ENCODE data around the gene RHOJ. TPM values are rescaled to one million over a fixed set of nuclear protein-coding genes. Genes with fewer than 3 reads are reported as not detected.
"Not testable (repeated sequence)": the region's sequence is repeated elsewhere in the genome, so short reads cannot be mapped to it uniquely, and the experiment has no call there.

Gene RHOJ
- total RNA-seq = 13.3 TPM
- long read RNA-seq, partial matches to known transcripts = 1 of 5 reads
- long read RNA-seq, other reads (novel, unspliced or antisense) = 4 of 5 reads

DNA sequence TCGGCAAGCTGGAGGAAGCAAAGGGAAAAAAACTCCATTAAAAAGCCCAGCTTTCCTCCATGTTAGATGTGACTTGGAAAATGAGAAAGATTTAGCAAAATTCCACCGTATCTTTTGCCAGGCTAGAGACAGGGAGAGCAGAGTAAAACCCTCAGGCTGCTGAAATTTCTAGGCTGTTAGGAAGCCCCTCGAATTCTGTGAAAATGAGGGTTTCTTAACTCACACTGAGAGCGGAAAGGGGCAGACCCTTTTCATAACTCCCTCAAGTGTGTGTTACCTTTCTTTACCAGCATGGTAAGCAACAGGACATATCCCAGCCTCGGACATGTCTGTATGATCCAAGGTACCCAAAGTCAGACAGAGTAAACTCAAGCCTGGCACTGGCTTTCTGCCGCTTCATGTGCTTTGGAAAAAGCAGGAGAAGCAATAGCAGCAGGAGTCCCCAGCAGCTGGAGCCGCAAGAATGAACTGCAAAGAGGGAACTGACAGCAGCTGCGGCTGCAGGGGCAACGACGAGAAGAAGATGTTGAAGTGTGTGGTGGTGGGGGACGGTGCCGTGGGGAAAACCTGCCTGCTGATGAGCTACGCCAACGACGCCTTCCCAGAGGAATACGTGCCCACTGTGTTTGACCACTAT, at the start of gene RHOJ:
Gene RHOJ (plus strand): TSS at position 37 of the 637 bp plus-strand sequence. CDS start 427 bp downstream, at position 464.
- intact Hi-C loops (cut with micrococcal nuclease) = no loop called here
- DNase-seq = peak; percentile 33

DNA sequence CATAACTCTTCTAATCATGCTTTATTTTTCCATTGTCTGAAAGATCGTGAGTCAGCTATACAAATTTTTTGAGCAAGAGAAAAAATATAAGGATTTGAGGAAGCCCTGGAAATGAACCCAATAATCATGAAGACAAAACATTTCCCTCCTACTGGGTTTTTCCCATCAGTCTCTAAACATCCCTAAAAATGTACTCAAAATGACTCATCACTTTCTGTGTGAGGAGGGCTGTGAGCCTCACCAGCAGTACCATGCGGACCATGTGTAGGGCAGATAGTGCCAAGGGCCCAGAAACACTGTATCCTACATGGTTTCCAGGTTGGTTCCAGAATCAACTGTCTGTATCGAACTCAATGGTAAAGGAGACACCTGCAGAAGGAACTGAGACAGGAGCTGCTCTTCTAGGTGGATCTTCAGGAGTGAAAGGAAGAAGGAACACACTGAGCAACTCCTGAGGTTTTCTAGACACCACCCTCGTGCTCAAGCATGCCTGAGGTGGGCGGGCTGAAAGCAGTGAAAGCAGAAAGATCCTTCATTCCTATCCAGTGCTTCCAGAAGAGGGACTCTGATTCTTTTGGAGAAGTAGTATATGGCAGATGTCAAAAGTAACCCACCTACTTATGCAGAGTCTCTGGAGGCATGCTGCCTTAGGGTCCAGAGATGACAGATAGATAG, 48.6 kb upstream of the RHOJ start:
- no peak for DNase-seq
- intact Hi-C loops (cut with micrococcal nuclease) = no loop called here
- ATAC-seq = no peak

More for the DNA sequence above, at the start of gene RHOJ:
- peak; percentile 27 for ATAC-seq

DNA sequence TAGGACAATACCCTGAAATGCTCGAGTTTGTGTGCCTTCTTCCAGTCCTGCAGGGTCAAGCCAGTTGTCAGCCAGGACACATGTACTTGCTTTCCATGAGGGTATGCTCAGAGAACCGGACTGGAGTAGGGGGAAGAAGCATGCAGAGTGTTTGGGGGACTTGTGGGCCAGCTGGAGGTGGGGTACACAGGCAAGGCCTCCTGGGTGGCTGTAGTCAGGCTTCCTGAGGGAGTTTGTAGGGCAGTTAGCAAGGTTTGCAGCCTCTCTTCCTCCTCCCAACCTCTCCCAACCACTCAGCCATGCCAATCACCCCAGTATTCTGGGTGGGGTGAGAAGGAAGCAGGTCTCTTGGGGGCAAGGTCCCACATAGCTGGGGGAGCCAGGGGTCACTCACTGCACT, 47.0 kb upstream of the RHOJ start:
- intact Hi-C loops (cut with micrococcal nuclease) = no loop called here
- DNase-seq = no peak
- no peak for ATAC-seq

DNA sequence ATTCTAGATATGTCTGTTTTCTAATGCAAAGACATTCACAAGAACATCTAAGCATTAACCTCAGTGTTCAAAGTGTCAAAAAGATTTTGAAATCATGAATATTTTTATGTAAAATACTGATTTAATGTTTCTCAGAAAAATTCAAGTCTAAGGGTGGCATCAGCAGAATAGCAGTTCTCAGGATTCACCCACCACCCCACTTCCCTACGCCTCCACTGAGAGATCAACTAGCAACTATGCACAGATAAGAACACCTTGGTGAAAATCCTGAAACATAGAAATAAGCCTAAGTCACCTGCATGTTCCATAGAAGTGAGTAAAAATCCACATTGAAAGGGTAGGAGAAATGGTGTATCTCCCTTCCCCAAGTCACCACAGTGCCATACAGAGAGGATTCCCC, 40.9 kb upstream of the RHOJ start:
- intact Hi-C loops (cut with micrococcal nuclease) = no loop called here
- ATAC-seq (no peak), DNase-seq (no peak)

DNA sequence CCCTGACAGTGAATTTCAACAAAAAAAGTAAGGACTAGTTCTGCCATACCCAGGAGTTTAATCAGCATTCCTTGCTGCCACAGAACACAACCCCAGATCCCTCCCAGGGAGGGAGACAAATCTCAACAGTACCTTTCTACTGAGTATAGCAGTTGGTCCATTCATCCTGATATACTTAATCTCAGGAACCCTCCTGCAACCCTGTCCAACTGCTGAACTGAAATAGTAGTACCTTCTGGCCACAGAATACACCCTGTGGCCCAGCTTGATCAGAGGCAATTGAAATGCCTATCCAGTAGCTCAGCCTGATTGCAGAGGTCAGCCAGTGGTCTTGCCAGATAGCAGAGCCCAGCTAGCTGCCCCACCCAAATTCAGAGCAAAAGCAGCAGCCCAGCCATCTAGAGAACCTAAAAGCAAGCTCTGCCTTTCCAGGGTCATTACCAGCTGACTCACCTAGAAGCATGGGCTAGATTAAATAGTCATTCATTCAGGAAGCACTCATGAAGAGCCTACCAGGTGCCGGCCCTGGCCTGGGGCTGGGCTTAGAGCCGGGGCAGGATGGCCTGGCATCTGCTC, 40.0 kb upstream of the RHOJ start:
- DNase-seq (no peak), ATAC-seq (no peak)

DNA sequence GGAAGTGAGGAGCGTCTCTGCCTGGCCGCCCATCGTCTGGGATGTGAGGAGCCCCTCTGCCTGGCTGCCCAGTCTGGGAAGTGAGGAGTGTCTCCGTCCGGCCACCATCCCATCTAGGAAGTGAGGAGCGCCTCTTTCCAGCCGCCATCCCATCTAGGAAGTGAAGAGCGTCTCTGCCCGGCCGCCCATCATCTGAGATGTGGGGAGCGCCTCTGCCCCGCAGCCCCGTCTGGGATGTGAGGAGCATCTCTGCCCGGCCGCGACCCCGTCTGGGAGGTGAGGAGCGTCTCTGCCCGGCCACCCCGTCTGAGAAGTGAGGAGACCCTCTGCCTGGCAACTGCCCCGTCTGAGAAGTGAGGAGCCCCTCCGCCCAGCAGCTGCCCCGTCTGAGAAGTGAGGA, 39.0 kb upstream of the RHOJ start:
- DNase-seq; intact Hi-C loops (cut with micrococcal nuclease); ATAC-seq: not testable (repeated sequence)

More for the DNA sequence above, 40.0 kb upstream of the RHOJ start:
- intact Hi-C loops (cut with micrococcal nuclease) = no loop called here

DNA sequence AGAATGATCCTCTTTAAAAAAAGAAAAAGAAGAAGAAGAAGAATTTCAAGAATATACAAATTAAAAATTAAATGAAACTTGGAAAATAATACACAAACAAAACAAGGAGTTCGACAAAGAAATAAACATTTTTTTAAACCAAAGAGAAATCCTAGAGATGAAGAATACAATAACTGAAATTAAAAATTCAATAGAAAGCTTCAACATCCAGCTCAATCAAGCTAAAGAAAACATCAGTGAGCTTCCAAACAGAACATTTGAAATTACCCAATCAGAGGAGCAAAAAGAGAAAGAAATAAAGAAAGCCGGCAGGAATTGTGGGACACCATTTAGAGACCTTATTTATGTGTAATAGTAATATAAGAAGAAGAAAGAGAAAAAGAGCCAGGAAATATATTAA, 37.2 kb upstream of the RHOJ start:
- no peak for DNase-seq
- intact Hi-C loops (cut with micrococcal nuclease) = no loop called here
- ATAC-seq = no peak

DNA sequence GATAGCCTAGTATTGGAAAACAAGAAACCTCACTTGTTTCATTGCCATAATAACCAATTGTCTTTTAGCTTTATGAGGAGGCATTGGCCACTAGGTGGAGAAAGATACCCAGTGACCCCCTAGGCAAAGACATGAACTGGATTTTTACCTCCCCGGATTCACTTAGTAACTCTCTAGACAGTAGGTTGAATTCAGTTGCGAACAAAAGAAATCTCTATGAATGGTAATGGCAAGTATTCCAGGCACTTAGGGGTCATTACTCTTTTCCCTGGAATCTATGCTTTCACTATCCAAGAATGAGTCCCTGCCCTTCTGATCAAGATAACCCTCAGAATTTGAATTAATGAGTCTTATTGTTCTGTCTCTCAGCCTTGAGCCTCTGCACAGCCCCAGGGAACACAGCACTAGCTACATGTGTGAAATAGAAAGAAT, 29.5 kb upstream of the RHOJ start:
- intact Hi-C loops (cut with micrococcal nuclease) = loop anchor here (2.0 kb wide), 1 partner anchor 102 kb away; no protein-coding TSS in a partner anchor
- DNase-seq = no peak
- peak; percentile 74 for ATAC-seq

DNA sequence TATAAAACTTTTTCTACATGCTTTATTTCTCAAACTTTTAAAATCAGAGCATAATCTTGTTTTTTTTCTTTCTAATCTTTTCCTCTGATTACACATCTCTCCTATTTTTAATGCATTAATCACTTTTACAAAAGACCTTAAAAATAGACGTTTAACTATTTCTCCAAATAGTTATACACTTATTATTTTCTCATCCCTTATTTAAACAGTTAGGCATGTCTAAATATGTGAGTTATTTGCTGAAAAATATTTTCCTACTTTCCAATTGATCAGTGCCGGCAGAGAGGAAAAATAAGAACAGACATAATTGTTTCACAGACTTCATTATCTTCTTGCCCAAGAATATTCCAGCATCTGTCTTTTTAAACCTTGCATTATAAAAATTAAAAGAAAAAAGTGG, 28.7 kb upstream of the RHOJ start:
- DNase-seq (no peak), ATAC-seq (no peak)
- intact Hi-C loops (cut with micrococcal nuclease) = loop anchor here (2.0 kb wide), 1 partner anchor 101 kb away; no protein-coding TSS in a partner anchor

DNA sequence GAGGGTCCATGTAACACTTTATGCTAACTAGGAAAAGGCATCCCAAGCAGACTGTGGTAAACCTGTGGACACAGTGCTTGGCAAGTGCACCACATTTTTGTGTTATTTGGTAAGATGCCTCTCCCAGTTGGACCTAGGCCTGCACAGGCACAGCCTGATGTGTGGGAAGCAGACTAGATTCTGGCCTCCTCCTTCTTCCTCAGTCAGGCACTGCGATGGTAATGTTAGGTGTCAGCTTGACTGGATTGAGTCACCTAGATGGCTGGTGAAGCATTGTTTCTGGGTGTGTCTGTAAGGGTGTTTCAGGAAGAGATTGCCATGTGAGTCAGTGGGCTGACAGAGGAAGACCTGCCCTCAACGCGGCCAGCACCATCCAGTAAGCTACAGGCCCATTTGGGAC, 25.3 kb upstream of the RHOJ start:
- no peak for DNase-seq
- intact Hi-C loops (cut with micrococcal nuclease) = no loop called here
- peak; percentile 45 for ATAC-seq

DNA sequence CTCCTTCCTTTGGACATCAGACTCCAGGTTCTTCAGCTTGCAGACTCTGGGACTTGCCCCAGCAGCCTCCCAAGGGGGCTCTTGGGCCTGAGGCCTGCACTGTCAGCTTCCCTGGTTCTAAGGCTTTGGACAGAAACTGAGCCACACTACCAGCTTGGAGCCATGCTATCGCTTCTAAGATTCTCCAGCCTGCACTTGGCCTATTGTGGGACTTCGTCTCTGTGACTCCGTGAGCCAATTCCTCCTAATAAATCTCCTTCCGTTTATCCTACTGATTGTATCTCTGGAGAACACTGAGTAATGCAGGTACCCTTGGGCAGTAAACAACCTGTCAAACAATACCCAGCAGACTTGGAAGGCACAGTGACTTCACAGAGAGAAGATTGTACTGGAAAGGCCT, 24.9 kb upstream of the RHOJ start:
- ATAC-seq (peak; percentile 69), DNase-seq (peak; percentile 46)
- intact Hi-C loops (cut with micrococcal nuclease) = no loop called here

DNA sequence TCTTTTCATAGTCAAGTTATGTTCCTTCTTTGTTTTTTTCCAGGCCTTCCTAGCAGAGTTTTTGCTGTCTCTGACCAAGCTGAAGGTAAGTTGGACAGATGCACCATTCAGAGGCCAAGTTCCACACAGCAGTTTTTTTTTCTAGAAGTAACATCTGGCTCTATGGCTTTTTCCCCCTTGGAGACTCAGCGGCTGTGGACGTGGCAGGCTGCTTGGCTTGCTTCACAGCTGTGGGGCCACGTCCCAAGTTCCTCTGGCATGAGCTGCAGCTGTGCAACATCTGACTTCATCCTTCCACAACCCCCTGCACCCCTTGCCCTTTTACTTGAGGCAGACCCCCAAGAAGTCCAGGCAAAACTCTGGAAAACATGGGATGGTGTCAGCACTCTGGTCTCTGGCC, 24.2 kb upstream of the RHOJ start:
- DNase-seq (peak; percentile 64), ATAC-seq (peak; percentile 89)
- intact Hi-C loops (cut with micrococcal nuclease) = no loop called here

DNA sequence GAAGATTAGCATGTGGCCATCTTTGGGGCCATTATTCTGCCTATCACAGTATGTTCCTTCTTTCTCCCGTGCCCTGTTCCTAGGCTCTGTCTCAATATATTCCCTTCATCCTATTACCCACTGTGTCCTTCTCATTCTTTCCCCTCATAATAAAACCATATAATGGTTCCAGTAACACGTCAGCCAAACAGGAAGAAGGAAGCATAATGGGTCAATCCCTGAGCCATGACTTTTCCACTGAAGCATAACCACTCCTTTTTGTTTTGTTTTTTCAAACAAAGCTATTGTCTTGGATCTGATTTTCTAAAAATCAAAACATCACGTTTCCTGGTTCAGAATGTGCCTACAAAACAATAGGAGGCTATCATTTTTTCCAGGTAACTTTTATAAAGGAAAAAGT, 21.3 kb upstream of the RHOJ start:
- DNase-seq (no peak), ATAC-seq (no peak)
- intact Hi-C loops (cut with micrococcal nuclease) = no loop called here

DNA sequence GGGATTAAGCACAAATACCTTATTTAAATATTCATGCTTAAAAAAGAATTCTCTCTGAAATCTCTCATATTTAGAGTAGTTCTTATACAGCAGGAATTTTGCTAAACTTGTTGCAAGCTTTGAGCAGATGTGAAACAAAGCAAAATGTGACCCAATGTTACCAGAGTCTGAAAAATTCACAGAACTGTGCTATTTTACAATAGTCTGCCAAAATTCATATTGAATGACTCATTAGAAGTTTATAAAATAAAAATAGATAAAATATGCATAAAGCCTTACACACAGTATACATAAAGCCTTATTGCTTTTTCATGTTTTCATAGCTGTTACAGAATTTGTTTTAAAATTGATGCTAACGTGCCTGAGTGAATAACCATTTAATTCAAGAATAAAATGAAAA, 17.8 kb upstream of the RHOJ start:
- no peak for ATAC-seq
- no peak for DNase-seq
- intact Hi-C loops (cut with micrococcal nuclease) = no loop called here

DNA sequence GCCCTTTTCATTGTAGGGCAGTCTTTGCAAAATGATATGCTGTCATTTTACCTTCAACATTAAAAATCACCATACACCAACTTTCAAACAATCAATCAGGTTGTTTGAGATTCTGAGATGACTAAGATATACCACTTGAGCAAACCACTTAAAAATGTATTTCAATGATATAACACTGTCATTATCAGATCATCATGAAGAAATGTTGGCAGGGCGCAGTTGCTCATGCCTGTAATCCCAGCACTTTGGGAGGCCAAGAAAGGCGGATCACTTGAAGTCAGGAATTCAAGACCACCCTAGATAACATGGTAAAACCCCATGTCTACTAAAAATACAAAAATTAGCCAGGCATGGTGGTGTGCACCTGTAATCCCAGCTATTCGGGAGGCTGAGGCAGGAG, 13.0 kb upstream of the RHOJ start:
- no peak for ATAC-seq
- intact Hi-C loops (cut with micrococcal nuclease) = no loop called here
- DNase-seq = no peak

DNA sequence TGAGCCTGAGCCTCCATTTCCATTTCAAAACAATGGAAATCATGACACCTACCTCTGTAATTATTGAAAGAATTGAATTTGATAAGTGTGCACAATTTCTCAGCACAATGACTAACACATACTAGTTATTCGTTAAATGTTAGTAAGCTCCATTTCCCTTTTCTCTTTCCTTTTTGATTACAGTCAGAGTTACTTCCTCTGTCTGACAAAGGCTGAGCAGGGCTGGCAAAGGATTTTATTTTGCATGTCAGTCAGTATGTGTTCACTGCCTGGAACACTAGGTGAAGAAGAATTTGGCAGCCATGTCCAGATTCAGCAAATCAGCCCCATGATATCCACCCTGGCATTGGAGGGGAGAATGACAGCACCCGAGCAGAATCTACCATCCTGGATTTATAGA, 12.2 kb upstream of the RHOJ start:
- DNase-seq (no peak), ATAC-seq (peak; percentile 64)
- intact Hi-C loops (cut with micrococcal nuclease) = no loop called here

DNA sequence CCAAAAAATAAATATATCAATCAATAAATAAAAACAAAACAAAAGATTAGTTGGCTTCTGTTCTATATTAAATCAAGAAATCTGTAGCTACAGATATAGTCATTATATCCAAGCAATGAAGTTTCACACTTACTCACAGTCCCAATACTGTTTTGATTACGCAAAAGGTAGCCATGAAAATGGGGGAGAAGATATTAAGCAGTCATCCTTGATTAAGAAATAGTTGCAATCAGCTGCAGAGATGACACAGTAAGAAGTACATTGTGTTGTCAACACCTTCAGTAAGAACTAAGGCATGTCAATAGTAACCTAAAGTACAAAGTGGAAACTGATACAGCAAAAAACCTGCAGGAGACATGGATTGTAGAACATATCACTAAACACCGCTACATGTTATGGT, 11.0 kb upstream of the RHOJ start:
- ATAC-seq (no peak), DNase-seq (no peak)
- intact Hi-C loops (cut with micrococcal nuclease) = no loop called here

DNA sequence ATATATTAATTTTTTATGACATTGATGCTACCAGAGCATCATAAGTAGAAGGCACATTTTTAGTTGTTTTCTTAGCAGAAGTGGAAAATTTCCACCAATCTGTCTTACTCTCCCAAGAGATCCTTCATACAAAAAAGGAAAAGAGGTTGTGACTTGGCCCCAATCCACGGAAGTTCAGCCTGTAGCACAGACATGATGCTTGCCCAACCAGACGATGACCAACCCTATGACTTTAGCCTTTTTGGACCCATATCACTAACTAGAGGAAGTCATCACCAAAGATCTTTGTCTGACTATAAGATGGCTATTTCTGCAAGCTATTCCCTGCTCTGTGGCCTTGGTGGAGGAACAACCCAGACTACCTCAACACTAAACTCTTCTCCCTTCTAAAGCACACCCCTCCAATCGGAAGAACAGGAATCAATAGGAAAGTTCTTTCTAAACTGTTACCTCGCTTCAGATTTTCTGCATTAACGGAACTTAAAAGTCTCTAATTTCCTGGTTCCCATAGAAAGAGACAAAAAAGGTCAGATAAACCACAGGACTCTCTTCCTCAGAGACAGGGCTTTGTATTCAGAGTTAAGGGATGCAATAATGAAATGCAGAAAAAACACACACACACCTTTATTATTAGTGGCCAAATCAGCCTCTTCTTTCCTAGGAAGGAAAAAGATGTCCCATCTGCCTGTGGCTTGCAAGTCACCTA, 4.1 kb upstream of the RHOJ start:
- intact Hi-C loops (cut with micrococcal nuclease) = no loop called here
- DNase-seq (peak; percentile 34), ATAC-seq (peak; percentile 39)

DNA sequence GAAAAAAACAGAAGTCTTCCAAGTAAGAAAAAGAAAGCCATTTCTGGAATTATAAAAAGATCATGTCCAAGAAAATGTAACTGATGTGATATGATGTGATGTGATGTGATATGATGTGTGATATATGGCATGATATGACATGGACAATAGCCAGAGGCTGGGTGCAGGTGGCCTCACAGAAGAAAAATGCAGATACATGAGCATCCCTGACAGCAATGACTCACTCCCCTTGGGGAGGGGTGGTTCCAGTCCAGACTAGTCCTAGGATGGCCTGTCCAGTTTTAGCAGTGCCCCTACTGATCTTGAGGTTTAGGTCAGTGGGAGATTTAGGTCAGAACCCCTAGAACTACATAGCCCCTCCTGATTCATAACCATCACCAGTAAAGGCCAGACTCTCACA, 3.5 kb upstream of the RHOJ start:
- intact Hi-C loops (cut with micrococcal nuclease) = no loop called here
- DNase-seq (no peak), ATAC-seq (no peak)

DNA sequence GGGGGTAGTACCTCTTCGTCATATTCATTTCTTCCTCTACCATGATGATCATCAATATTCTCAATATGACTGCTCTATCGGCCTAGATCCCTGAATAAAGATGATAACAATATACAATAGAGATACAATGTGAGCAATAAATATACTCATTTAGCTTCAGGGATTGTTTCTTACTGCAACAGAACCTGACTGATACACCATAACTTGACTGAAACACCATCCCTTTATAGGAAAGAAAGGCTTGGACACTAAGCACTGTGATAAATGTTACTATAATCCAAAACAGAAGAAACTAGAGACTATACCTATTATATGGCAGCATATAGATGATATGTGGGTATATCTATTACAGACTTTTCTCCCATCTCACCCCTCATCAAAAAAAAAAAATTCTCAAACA, 1.2 kb upstream of the RHOJ start:
- no peak for DNase-seq
- intact Hi-C loops (cut with micrococcal nuclease) = no loop called here
- no peak for ATAC-seq
